BE2C (cell line): ENCODE measurements around the gene RRBP1.

Experiments used
- DNase-seq: peaks from one replicate; pipeline ENCODE4 v3.0.0-alpha.2; 2020
- H3K27me3 ChIP-seq: fragments of 250-450 bp; sonication (Bioruptor Pico); 2 replicates; pipeline ENCODE4 v1.5.1; 2020; ENCODE audit warnings: mild to moderate bottlenecking
- H3K36me3 ChIP-seq: fragments of 250-450 bp; sonication (Bioruptor Pico); 2 replicates; pipeline ENCODE4 v1.5.1; 2020; ENCODE audit warnings: mild to moderate bottlenecking
- H3K4me1 ChIP-seq: fragments of 250-450 bp; sonication (Bioruptor Pico); 2 replicates; pipeline ENCODE4 v1.5.1; 2020
- H3K4me3 ChIP-seq: 2 replicates; pipeline ENCODE4 v1.5.1; 2011; ENCODE audit warnings: low read depth, low read length
- H3K9me3 ChIP-seq: fragments of 250-450 bp; sonication (Bioruptor Pico); 2 replicates; pipeline ENCODE4 v1.5.1; 2020
- CTCF ChIP-seq: IDR thresholded peaks from 2 replicates; pipeline ENCODE4 v1.5.1; 2012; ENCODE audit warnings: mild to moderate bottlenecking, low read depth, low read length

The RRBP1 gene

GRCh38 chr20:17646209-17646960, 35.7 kb downstream of the RRBP1 start:
- no peaks in the 10 kb centered on the region for H3K9me3 ChIP-seq
- H3K4me3 ChIP-seq, result no peak overlapping the region
- no peaks in the 10 kb centered on the region for H3K27me3 ChIP-seq
- TF ChIP-seq CTCF, result no peak
- DNase-seq, result no peak
- peaks cover 9% of the 10 kb centered on the region for H3K4me1 ChIP-seq
- no peaks in the 10 kb centered on the region for H3K36me3 ChIP-seq

- H3K4me1 ChIP-seq, result peaks cover 9% of the 10 kb centered on the region
- H3K27me3 ChIP-seq, result no peaks in the 10 kb centered on the region
- no peaks in the 10 kb centered on the region for H3K36me3 ChIP-seq
- no peak for DNase-seq
- TF ChIP-seq CTCF, result no peak
- no peaks in the 10 kb centered on the region for H3K9me3 ChIP-seq
- no peak overlapping the region for H3K4me3 ChIP-seq
Measured at GRCh38 chr20:17645546-17646208, 36.4 kb downstream of the RRBP1 start.

GRCh38 chr20:17645010-17645409, 37.0 kb downstream of the RRBP1 start:
- TF ChIP-seq CTCF, result no peak
- no peak for DNase-seq
- Histone ChIP-seq H3K4me1 (peaks cover 9% of the 10 kb centered on the region), H3K4me3 (no peak overlapping the region), H3K27me3 (no peaks in the 10 kb centered on the region), H3K36me3 (no peaks in the 10 kb centered on the region), H3K9me3 (no peaks in the 10 kb centered on the region)

- no peak for DNase-seq
- Histone ChIP-seq H3K4me1 (peaks cover 9% of the 10 kb centered on the region), H3K27me3 (no peaks in the 10 kb centered on the region), H3K36me3 (no peaks in the 10 kb centered on the region), H3K9me3 (no peaks in the 10 kb centered on the region), H3K4me3 (no peak overlapping the region)
- TF ChIP-seq CTCF, result no peak
Measured at GRCh38 chr20:17644451-17644850, 37.6 kb downstream of the RRBP1 start.

GRCh38 chr20:17643531-17644188, 38.4 kb downstream of the RRBP1 start:
- Histone ChIP-seq H3K36me3 (no peaks in the 10 kb centered on the region), H3K4me1 (peaks cover 9% of the 10 kb centered on the region), H3K27me3 (no peaks in the 10 kb centered on the region), H3K9me3 (no peaks in the 10 kb centered on the region), H3K4me3 (no peak overlapping the region)
- TF ChIP-seq CTCF, result no peak
- DNase-seq, result no peak
